Heart right ventricle (tissue), 16 donors: ENCODE results near the gene USP5. TPM values are rescaled to one million over a fixed set of nuclear protein-coding genes. Genes with fewer than 3 reads are reported as not detected.
A peak's percentile ranks its signal among the peaks of the same experiment; 100 is the strongest.

Experiments
- ATAC-seq, 8 donors: fragments of 200-7000 bp; cut with Tn5 transposase; one replicate each; pipeline ENCODE4 v1.9.1; 2020; ENCODE audit warnings: mild to moderate bottlenecking in 8 of 8, moderate library complexity in 8 of 8, moderate number of reproducible peaks in 1 of 8
- DNase-seq, 2 donors: peaks; one replicate each; pipeline ENCODE4 v3.0.0-alpha.2; 2020
- H3K27ac ChIP-seq, 10 donors: fragments of 200-600 bp; sonication (generic) in 2 of 10; one replicate each; pipeline versions ENCODE4 v1.5.0 to v1.8.0; 2020 to 2022; ENCODE audit warnings: mild to moderate bottlenecking in 3 of 10
- H3K27me3 ChIP-seq, 7 donors: fragments of 200-600 bp; one replicate each; pipeline ENCODE4 v1.8.0; 2021 to 2022; ENCODE audit warnings: mild to moderate bottlenecking in 2 of 7
- H3K36me3 ChIP-seq, 9 donors: fragments of 200-600 bp; sonication (generic) in 1 of 9; one replicate each; pipeline versions ENCODE4 v1.5.0 to v1.8.0; 2020 to 2022; ENCODE audit warnings: mild to moderate bottlenecking in 2 of 9
- H3K4me1 ChIP-seq, 9 donors: fragments of 200-600 bp; sonication (generic) in 1 of 9; one replicate each; pipeline versions ENCODE4 v1.5.0 to v1.8.0; 2020 to 2022; ENCODE audit warnings: mild to moderate bottlenecking in 4 of 9
- H3K4me3 ChIP-seq, 10 donors: fragments of 200-600 bp; sonication (generic) in 2 of 10; one replicate each; pipeline versions ENCODE4 v1.5.0 to v1.8.0; 2020 to 2022; ENCODE audit warnings: mild to moderate bottlenecking in 7 of 10, moderate library complexity in 2 of 10
- H3K9me3 ChIP-seq, 11 donors: fragments of 200-600 bp in 10 of 11; sonication (generic) in 2 of 11; one replicate each; pipeline versions ENCODE4 v1.5.0 to v1.8.0; 2013 to 2022; ENCODE audit warnings: mild to moderate bottlenecking in 2 of 11, control low read depth in 1 of 11, moderate library complexity in 1 of 11
- CTCF ChIP-seq, 9 donors: fragments of 200-600 bp; sonication (generic) in 2 of 9; IDR thresholded peaks; one replicate each; pipeline versions ENCODE4 v1.5.0 to v1.8.0; 2021 to 2022; ENCODE audit warnings: antibody characterized with exemption in 9 of 9, mild to moderate bottlenecking in 5 of 9, moderate library complexity in 1 of 9
- WGBS, 2 donors: extraction: QIAGEN DNeasy Blood & Tissue Kit; methylation state at CpG; one replicate each; pipeline ENCODE4 v1.1.7; 2013; ENCODE audit warnings: inconsistent platforms in 1 of 2; 5-methylcytosine and 5-hydroxymethylcytosine counted together
- intact Hi-C, 10 donors: fragments of 100-400 bp; cut with DNase I; formaldehyde crosslinking; loops; one replicate each; pipeline versions ENCODE4 v1.11.1 to v1.14.2; 2022
- polyA plus RNA-seq, 2 donors: library from polyadenylated mRNA; stranded (reverse); fragments of 200-250 nt; gene quantifications; one replicate each; pipeline ENCODE4 v1.2.3, GENCODE V29; 2013
- total RNA-seq, 10 donors: library from RNA; stranded (reverse); fragmentation: NEBNext Ultra II Directional in 3 of 10; extraction: Animal tissue kit (Norgen Biotek cat#: 25700) in 3 of 10; gene quantifications; one replicate each; pipeline versions ENCODE4 v1.2.1 to v1.2.4, GENCODE V29; 2021 to 2023
- donor health status: Arrhythmogenic right ventricular cardiomyopathy.
- donor health status: ischemic (EF 13 %, LVEDD 7.1; RV severe dilation, severe dysfunction).
- donor health status: healthy with polysubstance abuse.
- donor health status: DM: no; HTN: yes; CAD: no.
- donor health status: DM: no; HTN: no; CAD: no.
- donor health status: ischemic (EF 25% LVEDD 6.9; RV normal size, moderate dysfunction).
- donor health status: ischemic (EF 25% LVEDD 5.7; RV mildly dilated, moderate dysfunction).
- donor health status: healthy.
- donor health status: DM: yes; HTN: yes; CAD: no.
- donor health status: Ischemic cardiomyopathy.
- donor health status: ischemic (EF 35%, LVEDD 5.7; RV mildly dilated, moderate dysfunction).
- donor health status: nonischemic (EF 11% LVEDD 7.7; RV severe dilation, severe dysfunction).
- donor health status: DM: yes; HTN: yes; CAD: no.
- donor health status: PGD.
- donor health status: ischemic (EF 29% LVEDD 5.4; RV normal size, mild dysfunction).
- donor health status: nonischemic (EF 23%, LVEDD 6.1; RV moderate dilation, normal function).

Gene USP5
- total and polyA plus RNA-seq, 12 donors = 17.6 to 95.5 (median 73.0) TPM

GRCh38 chr12:6824085-6824775 lies 27.7 kb upstream of the USP5 start:
- intact Hi-C loops = loop anchor here in 7 of 10 donors (2.0 to 10.0 kb wide), 8 partner anchors 37 to 209 kb away; partner anchors contain the start of genes MLF2 (in 3 of the 7) and CD4 (in 2 of the 7)
- TF ChIP-seq CTCF (IDR thresholded peaks at IDR 0.05) = no peak
- peaks cover 0 to 46% (median 0%) of the 10 kb centered on the region in 7 donors for H3K27me3 ChIP-seq
- 85 to 93% methylated on average over 37 of the region's 37 CpGs for WGBS, 2 donors
- DNase-seq (no peak), ATAC-seq (no peak)
- no peak overlapping the region for H3K27ac ChIP-seq
- no peaks in the 10 kb centered on the region for H3K36me3 ChIP-seq
- no peaks in the 10 kb centered on the region for H3K9me3 ChIP-seq
- no peak overlapping the region for H3K4me3 ChIP-seq
- peaks cover 13 to 63% (median 40%) of the 10 kb centered on the region in 9 donors for H3K4me1 ChIP-seq

GRCh38 chr12:6824901-6825381 lies 27.0 kb upstream of the USP5 start:
- ATAC-seq (no peak), DNase-seq (no peak)
- Histone ChIP-seq H3K36me3 (no peaks in the 10 kb centered on the region), H3K9me3 (no peaks in the 10 kb centered on the region), H3K4me3 (peak overlapping the region in 4 of 10 donors; percentile 17 to 31 (median 22)), H3K27me3 (peaks cover 0 to 53% (median 0%) of the 10 kb centered on the region in 7 donors), H3K4me1 (peaks cover 15 to 62% (median 45%) of the 10 kb centered on the region in 9 donors), H3K27ac (peak overlapping the region in 1 of 10 donors; percentile 18)
- WGBS, 2 donors = 45 to 46% methylated on average over 12 of the region's 12 CpGs
- TF ChIP-seq CTCF (IDR thresholded peaks at IDR 0.05) = no peak
- intact Hi-C loops = loop anchor here (2.0 to 10.0 kb wide), 11 partner anchors 38 to 210 kb away; partner anchors contain the start of genes MLF2 (in 9 of the 10), CD4 (in 2 of the 10) and PTMS (in 1 of the 10)

- intact Hi-C loops = loop anchor here (2.0 to 10.0 kb wide), 9 partner anchors 48 to 211 kb away; partner anchors contain the start of genes MLF2 (in 8 of the 10) and PTMS (in 1 of the 10)
- Histone ChIP-seq H3K4me3 (peak overlapping the region in 5 of 10 donors; percentile 17 to 39 (median 25)), H3K27me3 (peaks cover 0 to 59% (median 0%) of the 10 kb centered on the region in 7 donors), H3K27ac (peak overlapping the region in 1 of 10 donors; percentile 18), H3K9me3 (no peaks in the 10 kb centered on the region), H3K4me1 (peaks cover 15 to 65% (median 45%) of the 10 kb centered on the region in 9 donors), H3K36me3 (peaks cover 0 to 6% (median 0%) of the 10 kb centered on the region in 9 donors)
- TF ChIP-seq CTCF (IDR thresholded peaks at IDR 0.05) = peak; percentile 80 to 97 (median 95)
- 12 to 14% methylated on average over 19 of the region's 19 CpGs for WGBS, 2 donors
- ATAC-seq = peak; percentile 54 to 73 (median 62)
- peak; percentile 87 to 89 for DNase-seq
These were observed 26.4 kb upstream of the USP5 start for GRCh38 chr12:6825398-6826124.
